A673 (cell line): ENCODE data around the gene GPR142. TPM values are rescaled to one million over a fixed set of nuclear protein-coding genes. Genes with fewer than 3 reads are reported as not detected.

Experiments used
- BruUV-seq: library from RNA; stranded (reverse); fragments of 400-500 nt; replicated peaks from 2 replicates; lab custom pipeline; 2021; lab: Mats Ljungman, UMichigan
- CTCF ChIA-PET: fragments of 300-600 bp; sonication (Branson Sonifier 250); formaldehyde crosslinking; loops from one replicate; lab custom pipeline; 2022; ENCODE audit warnings: antibody characterized with exemption; lab: Charles Lee
- POLR2A ChIA-PET: fragments of 300-600 bp; sonication (Branson Sonifier 250); formaldehyde crosslinking; loops from one replicate; lab custom pipeline; 2022; ENCODE audit warnings: antibody characterized with exemption; ENCODE audit not compliant: low non-redundant PET; lab: Charles Lee
- DNase-seq: peaks from one replicate; pipeline ENCODE4 v3.0.0-alpha.2; 2015; ENCODE audit warnings: low spot score
- H3K27ac ChIP-seq: fragments of 200-600 bp; sonication (generic); 2 replicates; pipeline ENCODE4 v1.5.1; 2016; ENCODE audit warnings: mixed run types, low read depth, mild to moderate bottlenecking, mixed read lengths, antibody characterized with exemption, low read length; ENCODE audit not compliant: poor library complexity, severe bottlenecking
- H3K27me3 ChIP-seq: fragments of 200-600 bp; sonication (generic); replicated peaks from 2 replicates; pipeline ENCODE4 v1.6.1; 2017; ENCODE audit warnings: mixed run types, low read depth, mild to moderate bottlenecking, mixed read lengths, antibody characterized with exemption, low read length; ENCODE audit not compliant: insufficient read depth, poor library complexity
- H3K36me3 ChIP-seq: fragments of 200-600 bp; sonication (generic); 2 replicates; pipeline ENCODE4 v1.6.1; 2016; ENCODE audit warnings: mixed run types, mild to moderate bottlenecking, mixed read lengths, antibody characterized with exemption, low read length; ENCODE audit not compliant: insufficient read depth, poor library complexity, severe bottlenecking
- H3K4me1 ChIP-seq: fragments of 200-600 bp; sonication (generic); 2 replicates; pipeline ENCODE4 v1.6.1; 2017; ENCODE audit warnings: mixed run types, mild to moderate bottlenecking, mixed read lengths, antibody characterized with exemption, low read length; ENCODE audit not compliant: insufficient read depth, poor library complexity, severe bottlenecking
- H3K4me3 ChIP-seq: fragments of 200-600 bp; sonication (generic); 2 replicates; pipeline ENCODE4 v1.5.1; 2016; ENCODE audit warnings: low read depth, mixed run types, mild to moderate bottlenecking, mixed read lengths, low read length; ENCODE audit not compliant: poor library complexity, severe bottlenecking
- H3K9me3 ChIP-seq: fragments of 200-600 bp; sonication (generic); 2 replicates; pipeline ENCODE4 v1.6.1; 2016; ENCODE audit warnings: mixed run types, low read depth, mild to moderate bottlenecking, mixed read lengths, antibody characterized with exemption, low read length; ENCODE audit not compliant: poor library complexity, severe bottlenecking
- EZH2 ChIP-seq: fragments of 200-600 bp; sonication (generic); IDR thresholded peaks from 2 replicates; pipeline ENCODE4 v1.6.1; 2017; ENCODE audit warnings: borderline replicate concordance, low read depth, mild to moderate bottlenecking, mixed read lengths, antibody characterized with exemption, low read length; ENCODE audit not compliant: poor library complexity, severe bottlenecking
- intact Hi-C: fragments of 100-400 bp; cut with micrococcal nuclease; formaldehyde crosslinking; loops from one replicate; pipeline ENCODE4 v1.10.0; 2022; ENCODE audit not compliant: unreplicated experiment
- total RNA-seq: library from RNA; stranded (reverse); gene quantifications from 2 replicates; pipeline ENCODE4 v1.2.3, GENCODE V29; 2021
- TF ChIP-seq, protein P1 (sequence below): fragments of 300-800, 200-600 bp; sonication (generic); conservative IDR thresholded peaks from 2 replicates; pipeline ENCODE4 v1.5.1; 2017; ENCODE audit warnings: low read depth, mild to moderate bottlenecking, antibody characterized with exemption, low read length, moderate library complexity, mixed read lengths

Gene GPR142
- total RNA-seq, 1 experiment from 2014 or later, result 0.24 TPM

DNA sequence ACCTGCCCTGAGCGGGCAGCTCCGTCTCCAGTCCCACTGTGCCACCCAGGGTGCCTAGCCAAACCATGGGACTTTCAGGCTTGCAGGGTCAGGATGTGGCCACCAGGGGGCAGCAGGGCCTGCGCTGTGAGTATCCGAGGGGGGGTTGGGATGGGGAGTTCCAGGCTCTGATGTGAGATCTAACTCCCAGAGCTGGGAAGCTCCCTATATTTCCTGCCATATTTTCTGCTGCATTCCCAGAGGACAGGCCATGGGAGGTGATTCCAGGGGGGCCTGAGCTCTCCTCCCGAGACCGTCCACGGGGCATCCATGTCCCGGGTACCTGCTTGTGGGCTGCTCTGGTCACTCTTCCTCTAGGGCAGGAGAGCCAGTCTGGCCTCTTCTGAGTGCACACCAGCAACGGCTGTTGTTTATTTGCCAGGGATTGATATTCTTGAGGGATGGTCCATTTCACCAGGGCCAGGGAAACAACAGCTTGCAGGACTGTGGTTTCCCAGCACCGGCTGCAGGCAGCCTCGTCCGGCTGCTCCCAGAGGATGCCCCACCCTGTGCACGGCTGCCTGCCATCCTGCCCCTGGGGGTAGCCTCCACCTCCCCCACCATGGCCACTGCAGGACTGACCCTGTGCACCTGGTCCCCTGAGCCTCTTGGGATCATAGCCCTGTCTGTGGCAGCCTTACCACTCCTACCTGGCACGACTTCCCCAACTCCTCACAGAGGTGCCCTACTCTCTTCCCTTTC lies 1.2 kb downstream of the GPR142 start:
- Histone ChIP-seq H3K4me1 (peaks cover 15% of the 10 kb centered on the region), H3K4me3 (no peak overlapping the region), H3K36me3 (no peaks in the 10 kb centered on the region), H3K27ac (no peak overlapping the region), H3K9me3 (no peaks in the 10 kb centered on the region), H3K27me3 (no peaks in the 10 kb centered on the region)
- ChIA-PET CTCF (interaction anchor here (0.5 to 2.2 kb wide), 18 partner anchors 9 to 880 kb away, joined by 3 to 11 read pairs (median 4); no protein-coding TSS in a partner anchor), POLR2A (no interaction called here)
- BruUV-seq, result no TSS peak
- peak; percentile 80 for DNase-seq
- intact Hi-C loops, result loop anchor here (1.0 to 10.0 kb wide), 3 partner anchors 89 to 236 kb away; no protein-coding TSS in a partner anchor
- TF ChIP-seq, protein P1, sequence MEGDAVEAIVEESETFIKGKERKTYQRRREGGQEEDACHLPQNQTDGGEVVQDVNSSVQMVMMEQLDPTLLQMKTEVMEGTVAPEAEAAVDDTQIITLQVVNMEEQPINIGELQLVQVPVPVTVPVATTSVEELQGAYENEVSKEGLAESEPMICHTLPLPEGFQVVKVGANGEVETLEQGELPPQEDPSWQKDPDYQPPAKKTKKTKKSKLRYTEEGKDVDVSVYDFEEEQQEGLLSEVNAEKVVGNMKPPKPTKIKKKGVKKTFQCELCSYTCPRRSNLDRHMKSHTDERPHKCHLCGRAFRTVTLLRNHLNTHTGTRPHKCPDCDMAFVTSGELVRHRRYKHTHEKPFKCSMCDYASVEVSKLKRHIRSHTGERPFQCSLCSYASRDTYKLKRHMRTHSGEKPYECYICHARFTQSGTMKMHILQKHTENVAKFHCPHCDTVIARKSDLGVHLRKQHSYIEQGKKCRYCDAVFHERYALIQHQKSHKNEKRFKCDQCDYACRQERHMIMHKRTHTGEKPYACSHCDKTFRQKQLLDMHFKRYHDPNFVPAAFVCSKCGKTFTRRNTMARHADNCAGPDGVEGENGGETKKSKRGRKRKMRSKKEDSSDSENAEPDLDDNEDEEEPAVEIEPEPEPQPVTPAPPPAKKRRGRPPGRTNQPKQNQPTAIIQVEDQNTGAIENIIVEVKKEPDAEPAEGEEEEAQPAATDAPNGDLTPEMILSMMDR, result peak; percentile 96
- TF ChIP-seq EZH2, result no peak

DNA sequence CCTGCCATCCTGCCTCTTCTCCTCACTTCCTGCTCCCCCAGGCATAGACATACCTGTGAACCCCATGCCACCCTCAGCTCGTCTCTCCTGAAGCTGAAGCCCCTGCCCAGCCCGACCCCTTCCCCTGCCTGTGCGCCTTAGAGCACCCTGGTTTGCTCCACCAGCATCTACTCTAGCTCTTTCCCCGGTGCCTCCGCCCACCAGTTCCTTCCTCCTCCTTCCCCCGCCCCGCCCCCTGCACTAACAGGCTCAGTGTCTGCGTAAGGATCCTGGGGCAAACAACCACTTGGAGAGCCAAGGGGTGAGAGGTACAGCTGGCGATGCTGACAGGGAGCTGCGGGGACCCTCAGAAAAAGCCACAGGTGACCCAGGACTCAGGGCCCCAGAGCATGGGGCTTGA lies 1.9 kb downstream of the GPR142 start:
- no peak overlapping the region for H3K27ac ChIP-seq
- peaks cover 15% of the 10 kb centered on the region for H3K4me1 ChIP-seq
- no TSS peak for BruUV-seq
- CTCF ChIA-PET, result interaction anchor here (0.6 to 2.2 kb wide), 6 partner anchors 10 to 251 kb away, joined by 3 to 11 read pairs (median 3); no protein-coding TSS in a partner anchor
- TF ChIP-seq, protein P1, result no peak
- no peak for TF ChIP-seq EZH2
- no peaks in the 10 kb centered on the region for H3K9me3 ChIP-seq
- H3K27me3 ChIP-seq, result no peaks in the 10 kb centered on the region
- intact Hi-C loops, result loop anchor here (2.0 to 10.0 kb wide), 2 partner anchors 124 to 236 kb away; no protein-coding TSS in a partner anchor
- no peak overlapping the region for H3K4me3 ChIP-seq
- peak; percentile 77 for DNase-seq
- POLR2A ChIA-PET, result no interaction called here
- no peaks in the 10 kb centered on the region for H3K36me3 ChIP-seq

GRCh38 chr17:74369665-74370490 lies 2.6 kb downstream of the GPR142 start:
- DNase-seq, result no peak
- intact Hi-C loops, result loop anchor here (2.0 to 10.0 kb wide), 2 partner anchors 123 to 235 kb away; no protein-coding TSS in a partner anchor
- POLR2A ChIA-PET, result interaction anchor here (0.6 kb wide), 1 partner anchor 139 kb away, joined by 6 read pairs; no protein-coding TSS in a partner anchor
- H3K27ac ChIP-seq, result no peak overlapping the region
- H3K36me3 ChIP-seq, result no peaks in the 10 kb centered on the region
- no peak for TF ChIP-seq EZH2
- TF ChIP-seq, protein P1, result no peak
- BruUV-seq, result no TSS peak
- no peak overlapping the region for H3K4me3 ChIP-seq
- no peaks in the 10 kb centered on the region for H3K9me3 ChIP-seq
- H3K4me1 ChIP-seq, result peaks cover 15% of the 10 kb centered on the region
- no peaks in the 10 kb centered on the region for H3K27me3 ChIP-seq
- CTCF ChIA-PET, result interaction anchor here (1.3 to 2.2 kb wide), 2 partner anchors 9 kb away, joined by 5 to 11 read pairs; no protein-coding TSS in a partner anchor
